LoVo (cell line): ENCODE measurements around the gene FBXL16.

Experiments
- DNase-seq: peaks from one replicate; pipeline ENCODE4 v3.0.0-alpha.2; 2016; ENCODE audit warnings: low spot score

The FBXL16 gene

GRCh38 chr16:660459-661183 lies 45.0 kb downstream of the FBXL16 start:
- no peak for DNase-seq

GRCh38 chr16:660132-660458 lies 45.5 kb downstream of the FBXL16 start:
- no peak for DNase-seq

DNA sequence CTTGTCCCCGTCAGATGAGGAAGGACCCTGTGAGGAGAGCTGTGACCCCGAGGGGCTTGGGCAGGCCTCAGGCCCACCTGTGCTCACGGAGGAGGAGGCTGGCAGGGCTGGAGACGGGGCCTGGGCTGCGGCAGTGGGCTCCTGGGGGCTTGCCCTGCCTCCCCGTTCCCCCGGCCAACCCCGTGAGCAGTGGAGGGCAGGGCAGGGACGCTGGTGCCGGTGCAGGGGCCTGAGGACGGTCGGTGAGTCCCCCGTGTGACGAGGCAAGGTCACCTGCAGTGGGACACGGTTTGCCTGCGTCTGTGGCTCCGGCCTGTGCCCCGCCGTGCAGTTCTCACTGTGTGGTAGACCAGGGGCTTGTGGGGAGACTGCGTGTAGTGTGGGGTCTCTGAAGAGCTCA lies 46.0 kb downstream of the FBXL16 start:
- DNase-seq = no peak

DNA sequence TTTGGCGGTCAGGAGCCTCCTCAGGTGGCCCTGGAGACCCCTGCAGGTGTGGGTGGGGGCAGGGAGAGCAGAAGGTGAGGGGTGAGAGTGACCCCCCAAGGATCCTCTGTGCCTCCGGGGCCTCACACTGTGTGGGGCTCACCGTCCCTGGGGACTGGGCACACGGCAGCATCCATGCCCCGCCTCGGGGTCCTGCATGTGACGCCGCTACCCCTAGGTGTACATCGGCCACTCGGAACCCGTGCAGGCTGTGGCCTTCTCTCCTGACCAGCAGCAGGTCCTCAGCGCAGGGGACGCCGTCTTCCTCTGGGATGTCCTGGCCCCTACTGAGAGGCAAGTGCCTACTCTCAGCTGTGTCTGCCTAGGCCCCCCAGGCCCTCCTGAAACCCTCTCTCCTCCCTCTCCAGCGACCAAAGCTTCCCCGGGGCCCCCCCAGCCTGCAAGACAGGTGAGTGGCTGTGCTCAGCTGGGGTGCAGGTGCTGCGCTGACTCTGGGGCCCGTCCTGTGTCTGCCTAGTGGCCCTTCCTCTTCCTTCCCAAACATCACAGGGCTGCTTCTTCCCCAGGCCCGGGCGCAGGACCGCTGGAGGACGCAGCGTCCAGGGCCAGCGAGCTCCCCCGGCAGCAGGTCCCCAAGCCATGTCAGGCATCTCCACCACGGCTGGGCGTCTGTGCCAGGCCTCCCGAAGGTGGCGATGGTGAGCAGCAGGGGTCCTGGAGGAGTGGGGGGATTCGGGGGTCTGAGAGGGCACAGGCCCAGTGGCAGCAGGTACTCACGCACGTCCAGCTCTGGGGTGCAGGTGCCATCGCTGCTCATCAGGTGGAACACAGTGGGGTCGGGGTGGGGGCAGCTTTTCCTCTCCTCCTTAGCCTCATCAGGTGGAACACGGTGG lies 46.7 kb downstream of the FBXL16 start:
- no peak for DNase-seq

- no peak for DNase-seq
These were observed 48.1 kb downstream of the FBXL16 start for GRCh38 chr16:657487-657886.

DNA sequence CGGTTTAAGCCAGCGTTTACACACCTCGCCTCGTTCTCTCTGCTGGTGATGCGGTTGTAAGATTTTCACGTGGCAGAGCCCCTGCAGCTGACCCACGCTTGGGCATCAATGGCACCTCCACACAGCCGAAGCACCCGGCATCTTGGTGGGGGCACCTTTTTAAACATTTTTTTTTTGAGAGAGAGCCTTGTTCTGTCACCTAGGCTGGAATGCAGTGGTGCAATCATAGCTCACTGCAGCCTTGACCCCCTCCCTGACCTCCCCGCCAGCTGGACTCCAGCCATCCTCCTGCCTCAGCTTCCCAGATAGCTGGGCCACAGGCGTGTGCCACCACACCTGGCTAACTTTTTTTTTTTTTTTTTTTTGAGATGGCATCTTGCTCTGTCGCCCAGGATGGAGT lies 51.6 kb downstream of the FBXL16 start:
- no peak for DNase-seq

- DNase-seq = no peak
These were observed 52.9 kb downstream of the FBXL16 start for GRCh38 chr16:652454-653305.

GRCh38 chr16:651844-652243 lies 53.8 kb downstream of the FBXL16 start:
- DNase-seq = no peak

- DNase-seq = no peak
These were observed 56.0 kb downstream of the FBXL16 start for GRCh38 chr16:649631-650030.

- DNase-seq = peak; percentile 95
These were observed 56.6 kb downstream of the FBXL16 start, which contains the start of gene WDR90 for GRCh38 chr16:648781-649589. TSS of gene WDR90 (plus strand) at chr16:649365. CDS start at chr16:649417, 52 bp downstream.

DNA sequence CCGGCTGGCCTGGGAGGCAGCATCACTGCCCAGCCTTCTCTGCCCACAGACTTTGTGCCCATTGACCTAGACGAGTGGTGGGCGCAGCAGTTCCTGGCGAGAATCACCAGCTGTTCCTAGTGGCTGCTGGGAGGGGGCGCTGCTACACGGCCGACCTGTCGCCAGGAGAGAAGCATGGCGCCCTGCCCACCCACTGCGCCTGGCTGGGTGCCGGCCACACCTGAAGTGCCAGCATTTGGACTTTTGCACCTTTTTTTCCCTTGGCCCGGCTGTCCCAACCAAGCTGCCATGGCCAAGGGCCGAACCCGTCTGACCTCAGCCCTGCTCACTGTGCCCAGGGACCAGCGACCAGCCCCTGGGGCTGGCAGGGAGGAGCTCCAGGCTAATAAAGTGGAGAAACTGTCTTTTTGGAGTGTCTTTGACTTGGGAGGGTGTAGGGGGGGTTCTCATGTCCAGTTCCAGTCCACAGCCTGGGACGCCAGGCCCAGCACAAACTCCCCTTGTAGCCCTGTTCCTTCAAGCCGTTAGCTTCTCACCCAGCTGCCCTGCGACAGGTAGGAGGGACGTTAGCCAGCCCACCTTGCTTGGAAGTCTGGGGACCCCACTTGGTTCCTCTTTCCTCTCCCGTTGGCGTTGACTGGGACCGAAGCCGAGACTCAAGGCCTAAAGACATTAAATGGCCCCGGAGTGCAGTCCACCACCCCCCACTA lies 57.4 kb downstream of the FBXL16 start:
- peak; percentile 80 for DNase-seq

- no peak for DNase-seq
These were observed 58.3 kb downstream of the FBXL16 start for GRCh38 chr16:647173-647902.

GRCh38 chr16:646679-647172 lies 58.9 kb downstream of the FBXL16 start:
- no peak for DNase-seq

DNA sequence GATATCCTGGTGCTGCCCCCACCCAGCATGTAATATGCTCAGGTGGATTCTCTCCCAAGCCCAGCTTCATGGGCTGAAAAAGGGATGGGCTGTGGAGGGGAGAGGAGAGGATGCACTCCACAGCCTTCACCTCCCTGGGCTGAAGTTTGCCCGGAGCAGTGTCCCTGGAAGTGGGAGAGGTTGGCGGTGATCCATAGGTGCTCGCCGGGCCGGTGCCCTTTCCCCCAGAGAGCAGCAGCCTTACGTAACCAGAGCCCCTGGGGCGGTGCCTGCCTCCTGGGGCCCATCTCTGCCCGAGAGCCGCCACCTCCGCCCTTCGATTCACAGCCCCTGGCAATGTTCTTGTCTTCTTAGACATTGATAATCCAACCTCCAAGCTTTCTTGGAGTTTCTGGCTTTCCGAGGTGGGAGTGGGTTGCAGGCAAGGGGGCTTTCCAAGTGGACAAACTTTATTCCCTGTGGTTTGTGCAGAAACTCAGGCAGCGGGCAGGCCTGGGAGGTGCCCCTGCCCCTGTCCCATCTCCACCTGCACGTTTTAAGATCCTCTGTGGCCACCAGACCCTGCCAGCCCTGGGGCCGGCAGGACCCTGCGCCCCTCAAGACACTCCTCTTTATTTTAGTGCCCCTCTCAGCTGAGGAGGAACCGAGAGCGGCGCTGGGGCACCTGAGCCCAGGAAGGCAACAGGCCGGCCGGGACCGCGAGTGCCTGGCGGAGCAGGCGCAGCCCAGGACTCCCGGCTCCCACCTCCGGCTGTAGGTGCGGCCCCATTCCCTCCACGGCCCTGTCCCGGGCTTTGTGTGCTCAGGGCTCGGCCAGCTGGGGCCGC lies 59.5 kb downstream of the FBXL16 start:
- DNase-seq = peak; percentile 44

GRCh38 chr16:644556-644955 lies 61.0 kb downstream of the FBXL16 start:
- DNase-seq = no peak

- DNase-seq = no peak
These were observed 62.6 kb downstream of the FBXL16 start for GRCh38 chr16:643050-643368.
